ENCODE measurements around the gene TRMT112. TPM values are rescaled to one million over a fixed set of nuclear protein-coding genes. Genes with fewer than 3 reads are reported as not detected.

Gene TRMT112
- total and polyA plus RNA-seq, 2 experiments from 2014 or later = 298 to 927 TPM

DNA sequence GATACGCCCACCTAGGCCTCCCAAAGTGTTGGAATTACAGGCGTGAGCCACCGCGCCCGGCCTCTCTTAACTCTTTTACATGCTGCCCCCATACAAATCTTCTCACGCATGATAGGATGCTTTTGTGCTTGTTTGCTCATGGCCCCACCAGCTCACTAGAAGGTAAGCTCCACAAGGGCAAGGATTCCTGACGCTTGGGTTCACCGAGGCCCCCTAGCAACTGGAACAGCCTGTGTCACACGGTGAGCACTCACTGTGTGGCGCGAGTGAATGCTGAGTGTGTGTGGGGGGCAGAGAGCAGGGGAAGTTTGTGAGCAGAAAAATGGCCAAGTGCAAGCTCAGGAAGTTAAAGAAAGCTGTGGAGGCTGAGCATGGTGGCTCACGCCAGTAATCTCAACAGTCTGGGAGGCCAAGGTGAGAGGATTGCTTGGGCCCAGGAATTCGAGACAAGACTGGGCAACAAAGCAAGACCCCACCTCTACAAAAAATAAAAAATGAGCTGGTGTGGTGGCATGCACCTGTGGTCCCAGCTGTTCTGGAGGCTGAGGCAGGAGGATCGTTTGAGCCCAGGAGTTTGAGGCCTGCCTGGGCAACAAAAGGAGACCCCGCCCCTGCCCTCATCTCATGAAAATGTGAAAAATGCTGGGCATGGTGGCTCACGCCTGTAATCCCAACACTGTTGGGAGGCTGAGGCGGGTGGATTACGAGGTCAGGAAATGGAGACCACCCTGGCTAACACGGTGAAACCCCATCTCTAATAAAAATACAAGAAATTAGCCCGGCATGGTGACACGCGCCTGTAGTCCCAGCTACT is 35.2 kb downstream of the TRMT112 start:
- Mint-ChIP-seq H3K27ac (no peak overlapping the region), H3K9me3 (no peaks in the 10 kb centered on the region), H3K27me3 (ENCODE audit: insufficient read depth, low read depth, poor library complexity) (peaks cover 18% of the 10 kb centered on the region), H3K36me3 (ENCODE audit: low read depth) (peaks cover 10% of the 10 kb centered on the region; the same call in 2 of the 3 replicates), H3K4me3 (no peak overlapping the region), H3K4me1 (peaks cover 8% of the 10 kb centered on the region)
- Histone ChIP-seq H3K79me2 (replicated peaks; ENCODE audit: insufficient read depth) (no peaks in the 10 kb centered on the region), H3K36me3 (ENCODE audit: insufficient read depth) (no peaks in the 10 kb centered on the region), H4K20me1 (replicated peaks; ENCODE audit: insufficient read depth) (no peaks in the 10 kb centered on the region; the same call in 1 of the 2 replicates), H3K4me1 (ENCODE audit: insufficient read depth) (peaks cover 8% of the 10 kb centered on the region), H3K4me2 (no peak overlapping the region), H2AFZ (no peak overlapping the region), H3F3A (replicated peaks; ENCODE audit: low read depth) (peaks cover 6% of the 10 kb centered on the region; the same call in 1 of the 2 replicates), H3K27ac (ENCODE audit: low read depth) (no peak overlapping the region), H3K4me3 (no peak overlapping the region), H3K27me3 (ENCODE audit: insufficient read depth) (peaks cover 11% of the 10 kb centered on the region), H3K9me2 (ENCODE audit: insufficient read depth) (no peaks in the 10 kb centered on the region)
- TF ChIP-seq, protein P1, sequence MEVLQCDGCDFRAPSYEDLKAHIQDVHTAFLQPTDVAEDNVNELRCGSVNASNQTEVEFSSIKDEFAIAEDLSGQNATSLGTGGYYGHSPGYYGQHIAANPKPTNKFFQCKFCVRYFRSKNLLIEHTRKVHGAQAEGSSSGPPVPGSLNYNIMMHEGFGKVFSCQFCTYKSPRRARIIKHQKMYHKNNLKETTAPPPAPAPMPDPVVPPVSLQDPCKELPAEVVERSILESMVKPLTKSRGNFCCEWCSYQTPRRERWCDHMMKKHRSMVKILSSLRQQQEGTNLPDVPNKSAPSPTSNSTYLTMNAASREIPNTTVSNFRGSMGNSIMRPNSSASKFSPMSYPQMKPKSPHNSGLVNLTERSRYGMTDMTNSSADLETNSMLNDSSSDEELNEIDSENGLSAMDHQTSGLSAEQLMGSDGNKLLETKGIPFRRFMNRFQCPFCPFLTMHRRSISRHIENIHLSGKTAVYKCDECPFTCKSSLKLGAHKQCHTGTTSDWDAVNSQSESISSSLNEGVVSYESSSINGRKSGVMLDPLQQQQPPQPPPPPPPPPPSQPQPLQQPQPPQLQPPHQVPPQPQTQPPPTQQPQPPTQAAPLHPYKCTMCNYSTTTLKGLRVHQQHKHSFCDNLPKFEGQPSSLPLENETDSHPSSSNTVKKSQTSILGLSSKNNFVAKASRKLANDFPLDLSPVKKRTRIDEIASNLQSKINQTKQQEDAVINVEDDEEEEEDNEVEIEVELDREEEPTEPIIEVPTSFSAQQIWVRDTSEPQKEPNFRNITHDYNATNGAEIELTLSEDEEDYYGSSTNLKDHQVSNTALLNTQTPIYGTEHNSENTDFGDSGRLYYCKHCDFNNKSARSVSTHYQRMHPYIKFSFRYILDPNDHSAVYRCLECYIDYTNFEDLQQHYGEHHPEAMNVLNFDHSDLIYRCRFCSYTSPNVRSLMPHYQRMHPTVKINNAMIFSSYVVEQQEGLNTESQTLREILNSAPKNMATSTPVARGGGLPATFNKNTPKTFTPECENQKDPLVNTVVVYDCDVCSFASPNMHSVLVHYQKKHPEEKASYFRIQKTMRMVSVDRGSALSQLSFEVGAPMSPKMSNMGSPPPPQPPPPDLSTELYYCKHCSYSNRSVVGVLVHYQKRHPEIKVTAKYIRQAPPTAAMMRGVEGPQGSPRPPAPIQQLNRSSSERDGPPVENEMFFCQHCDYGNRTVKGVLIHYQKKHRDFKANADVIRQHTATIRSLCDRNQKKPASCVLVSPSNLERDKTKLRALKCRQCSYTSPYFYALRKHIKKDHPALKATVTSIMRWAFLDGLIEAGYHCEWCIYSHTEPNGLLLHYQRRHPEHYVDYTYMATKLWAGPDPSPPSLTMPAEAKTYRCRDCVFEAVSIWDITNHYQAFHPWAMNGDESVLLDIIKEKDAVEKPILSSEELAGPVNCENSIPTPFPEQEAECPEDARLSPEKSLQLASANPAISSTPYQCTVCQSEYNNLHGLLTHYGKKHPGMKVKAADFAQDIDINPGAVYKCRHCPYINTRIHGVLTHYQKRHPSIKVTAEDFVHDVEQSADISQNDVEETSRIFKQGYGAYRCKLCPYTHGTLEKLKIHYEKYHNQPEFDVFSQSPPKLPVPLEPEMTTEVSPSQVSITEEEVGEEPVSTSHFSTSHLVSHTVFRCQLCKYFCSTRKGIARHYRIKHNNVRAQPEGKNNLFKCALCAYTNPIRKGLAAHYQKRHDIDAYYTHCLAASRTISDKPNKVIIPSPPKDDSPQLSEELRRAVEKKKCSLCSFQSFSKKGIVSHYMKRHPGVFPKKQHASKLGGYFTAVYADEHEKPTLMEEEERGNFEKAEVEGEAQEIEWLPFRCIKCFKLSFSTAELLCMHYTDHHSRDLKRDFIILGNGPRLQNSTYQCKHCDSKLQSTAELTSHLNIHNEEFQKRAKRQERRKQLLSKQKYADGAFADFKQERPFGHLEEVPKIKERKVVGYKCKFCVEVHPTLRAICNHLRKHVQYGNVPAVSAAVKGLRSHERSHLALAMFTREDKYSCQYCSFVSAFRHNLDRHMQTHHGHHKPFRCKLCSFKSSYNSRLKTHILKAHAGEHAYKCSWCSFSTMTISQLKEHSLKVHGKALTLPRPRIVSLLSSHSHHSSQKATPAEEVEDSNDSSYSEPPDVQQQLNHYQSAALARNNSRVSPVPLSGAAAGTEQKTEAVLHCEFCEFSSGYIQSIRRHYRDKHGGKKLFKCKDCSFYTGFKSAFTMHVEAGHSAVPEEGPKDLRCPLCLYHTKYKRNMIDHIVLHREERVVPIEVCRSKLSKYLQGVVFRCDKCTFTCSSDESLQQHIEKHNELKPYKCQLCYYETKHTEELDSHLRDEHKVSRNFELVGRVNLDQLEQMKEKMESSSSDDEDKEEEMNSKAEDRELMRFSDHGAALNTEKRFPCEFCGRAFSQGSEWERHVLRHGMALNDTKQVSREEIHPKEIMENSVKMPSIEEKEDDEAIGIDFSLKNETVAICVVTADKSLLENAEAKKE (CRISPR knock-in tag; IDR thresholded peaks at IDR 0.05) = no peak
- TF ChIP-seq EZH2phosphoT487 (IDR thresholded peaks at IDR 0.05; ENCODE audit: unreplicated experiment) (no peak), CREB1 (CRISPR knock-in tag; IDR thresholded peaks at IDR 0.05; ENCODE audit: low read depth) (no peak), ZNF114 (CRISPR knock-in tag; IDR thresholded peaks at IDR 0.05) (no peak), STAT1 (IDR thresholded peaks at IDR 0.05; ENCODE audit: unreplicated experiment) (no peak), EZH2 (IDR thresholded peaks at IDR 0.05; ENCODE audit: low read depth, unreplicated experiment) (no peak), NANOG (IDR thresholded peaks at IDR 0.05; ENCODE audit: borderline replicate concordance) (no peak)
- TF ChIP-seq, protein P2, sequence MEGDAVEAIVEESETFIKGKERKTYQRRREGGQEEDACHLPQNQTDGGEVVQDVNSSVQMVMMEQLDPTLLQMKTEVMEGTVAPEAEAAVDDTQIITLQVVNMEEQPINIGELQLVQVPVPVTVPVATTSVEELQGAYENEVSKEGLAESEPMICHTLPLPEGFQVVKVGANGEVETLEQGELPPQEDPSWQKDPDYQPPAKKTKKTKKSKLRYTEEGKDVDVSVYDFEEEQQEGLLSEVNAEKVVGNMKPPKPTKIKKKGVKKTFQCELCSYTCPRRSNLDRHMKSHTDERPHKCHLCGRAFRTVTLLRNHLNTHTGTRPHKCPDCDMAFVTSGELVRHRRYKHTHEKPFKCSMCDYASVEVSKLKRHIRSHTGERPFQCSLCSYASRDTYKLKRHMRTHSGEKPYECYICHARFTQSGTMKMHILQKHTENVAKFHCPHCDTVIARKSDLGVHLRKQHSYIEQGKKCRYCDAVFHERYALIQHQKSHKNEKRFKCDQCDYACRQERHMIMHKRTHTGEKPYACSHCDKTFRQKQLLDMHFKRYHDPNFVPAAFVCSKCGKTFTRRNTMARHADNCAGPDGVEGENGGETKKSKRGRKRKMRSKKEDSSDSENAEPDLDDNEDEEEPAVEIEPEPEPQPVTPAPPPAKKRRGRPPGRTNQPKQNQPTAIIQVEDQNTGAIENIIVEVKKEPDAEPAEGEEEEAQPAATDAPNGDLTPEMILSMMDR (conservative IDR thresholded peaks at IDR 0.05; ENCODE audit: low read depth in 2 of 2) = no peak
- no peak for ATAC-seq
- DNase-seq (ENCODE audit: low spot score) = no peak

Data from GM23338 (cell line).